GM19438 (cell line): Measurements from ENCODE around the gene BBX.

ENCODE experiments used
- ATAC-seq: cut with Tn5 transposase; IDR thresholded peaks from one replicate; pipeline ENCODE4 v1.9.1; 2021; ENCODE audit warnings: low read depth; ENCODE audit not compliant: unreplicated experiment

Gene BBX

GRCh38 chr3:107790612-107791011 is 267.9 kb downstream of the BBX start:
- ATAC-seq: no peak

- ATAC-seq: no peak
These were observed 268.3 kb downstream of the BBX start for GRCh38 chr3:107791027-107791426.

- no peak for ATAC-seq
These were observed 268.7 kb downstream of the BBX start for GRCh38 chr3:107791450-107791849.

- ATAC-seq: no peak
These were observed 272.1 kb downstream of the BBX start for GRCh38 chr3:107794664-107795443.

GRCh38 chr3:107795514-107796094 is 272.8 kb downstream of the BBX start:
- ATAC-seq: peak; percentile 51

- ATAC-seq: no peak
These were observed 274.0 kb downstream of the BBX start for GRCh38 chr3:107796791-107797190.

GRCh38 chr3:107797586-107797985 is 274.8 kb downstream of the BBX start:
- no peak for ATAC-seq

GRCh38 chr3:107798381-107798780 is 275.6 kb downstream of the BBX start:
- ATAC-seq: no peak

- no peak for ATAC-seq
These were observed 277.9 kb downstream of the BBX start for GRCh38 chr3:107800710-107801109.

GRCh38 chr3:107803170-107803569 is 280.4 kb downstream of the BBX start:
- no peak for ATAC-seq

GRCh38 chr3:107806021-107806420 is 283.3 kb downstream of the BBX start:
- no peak for ATAC-seq

GRCh38 chr3:107806536-107806935 is 283.8 kb downstream of the BBX start:
- no peak for ATAC-seq

GRCh38 chr3:107810171-107811071 is 287.7 kb downstream of the BBX start:
- peak; percentile 55 for ATAC-seq

- ATAC-seq: no peak
These were observed 290.3 kb downstream of the BBX start for GRCh38 chr3:107813026-107813425.

GRCh38 chr3:107816107-107816506 is 293.3 kb downstream of the BBX start:
- ATAC-seq: no peak

- no peak for ATAC-seq
These were observed 294.3 kb downstream of the BBX start for GRCh38 chr3:107817076-107817475.

- no peak for ATAC-seq
These were observed 295.3 kb downstream of the BBX start for GRCh38 chr3:107818025-107818424.

- no peak for ATAC-seq
These were observed 296.9 kb downstream of the BBX start for GRCh38 chr3:107819656-107820055.

- ATAC-seq: no peak
These were observed 299.5 kb downstream of the BBX start for GRCh38 chr3:107822308-107822707.

- ATAC-seq: no peak
These were observed 302.1 kb downstream of the BBX start for GRCh38 chr3:107824822-107825371.

- no peak for ATAC-seq
These were observed 302.8 kb downstream of the BBX start for GRCh38 chr3:107825556-107825955.
